NT2/D1 (cell line): ENCODE data around the gene ARHGAP25.

Experiments used
- SUZ12 ChIP-seq: IDR thresholded peaks from 2 replicates; pipeline ENCODE4 v1.6.1; 2011; ENCODE audit not compliant: insufficient read length, insufficient read depth; ENCODE audit errors: extremely low read depth
- YY1 ChIP-seq: IDR thresholded peaks from 2 replicates; pipeline ENCODE4 v1.6.1; 2011; ENCODE audit not compliant: insufficient read length, insufficient read depth
- ZNF274 ChIP-seq: IDR thresholded peaks from 2 replicates; pipeline ENCODE4 v1.6.1; 2011; ENCODE audit warnings: mild to moderate bottlenecking, low read depth, low read length

DNA sequence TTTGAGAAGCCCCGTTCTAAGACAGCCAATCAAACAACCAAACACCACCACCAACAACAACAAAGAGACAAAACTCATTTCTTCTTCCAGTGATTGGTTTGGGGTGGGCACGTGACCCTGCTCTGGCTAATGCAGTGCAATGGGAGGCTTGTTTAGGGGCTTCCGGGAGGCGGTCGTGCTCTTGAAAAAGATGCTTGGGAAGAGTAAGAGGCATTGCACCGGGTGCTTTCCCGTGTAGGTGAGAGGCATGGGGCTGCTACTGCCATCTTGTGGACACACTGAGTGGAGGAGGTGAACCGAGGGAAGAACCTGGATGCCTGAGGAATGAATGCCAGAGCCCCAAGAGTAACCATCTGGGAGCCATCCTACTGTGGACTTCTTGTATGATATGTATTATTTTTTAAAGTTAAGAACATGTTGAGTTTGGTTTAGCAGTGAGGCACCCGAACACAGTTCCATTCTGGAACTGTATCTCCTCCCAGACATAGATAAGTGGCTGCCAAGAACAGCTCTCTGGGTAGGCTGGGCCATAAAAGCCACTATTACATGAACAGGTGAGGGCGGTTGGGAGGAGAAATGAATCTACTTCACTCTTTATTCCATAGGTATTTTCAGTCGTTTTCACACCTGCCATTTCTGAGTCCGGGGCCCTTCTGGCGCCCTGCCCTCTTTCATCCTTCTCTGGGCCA is 19.1 kb upstream of the ARHGAP25 start:
- TF ChIP-seq YY1 = no peak
- no peak for TF ChIP-seq SUZ12
- no peak for TF ChIP-seq ZNF274
